ENCODE data around the gene GNG7. TPM values are rescaled to one million over a fixed set of nuclear protein-coding genes. Genes with fewer than 3 reads are reported as not detected.

Gene GNG7
- total RNA-seq, 1 donor from 2014 or later, result 0.06 TPM

GRCh38 chr19:2516727-2517126 is 185.8 kb downstream of the GNG7 start:
- TF ChIP-seq CTCF (conservative IDR thresholded peaks at IDR 0.05; ENCODE audit: low read depth, low read length), result no peak
- H3K4me3 ChIP-seq (ENCODE audit: low read depth, low read length), result no peak overlapping the region
- no peak for DNase-seq (ENCODE audit: low read depth)

- no peak for TF ChIP-seq CTCF (conservative IDR thresholded peaks at IDR 0.05; ENCODE audit: low read depth, low read length)
- DNase-seq (ENCODE audit: low read depth), result no peak
- H3K4me3 ChIP-seq (ENCODE audit: low read depth, low read length), result no peak overlapping the region
These were observed 187.4 kb downstream of the GNG7 start for GRCh38 chr19:2514981-2515518.

- H3K4me3 ChIP-seq (ENCODE audit: low read depth, low read length), result no peak overlapping the region
These were observed 189.7 kb downstream of the GNG7 start for GRCh38 chr19:2512523-2513431.

GRCh38 chr19:2511991-2512390 is 190.5 kb downstream of the GNG7 start:
- no peak for DNase-seq (ENCODE audit: low read depth)
- no peak for TF ChIP-seq CTCF (conservative IDR thresholded peaks at IDR 0.05; ENCODE audit: low read depth, low read length)
- no peak overlapping the region for H3K4me3 ChIP-seq (ENCODE audit: low read depth, low read length)

More at GRCh38 chr19:2512523-2513431, 189.7 kb downstream of the GNG7 start:
- no peak for TF ChIP-seq CTCF (conservative IDR thresholded peaks at IDR 0.05; ENCODE audit: low read depth, low read length)
- no peak for DNase-seq (ENCODE audit: low read depth)

- no peak for DNase-seq (ENCODE audit: low read depth)
- no peak overlapping the region for H3K4me3 ChIP-seq (ENCODE audit: low read depth, low read length)
- TF ChIP-seq CTCF (conservative IDR thresholded peaks at IDR 0.05; ENCODE audit: low read depth, low read length), result no peak
These were observed 190.9 kb downstream of the GNG7 start for GRCh38 chr19:2511570-2511969.

GRCh38 chr19:2509096-2509495 is 193.4 kb downstream of the GNG7 start:
- no peak overlapping the region for H3K4me3 ChIP-seq (ENCODE audit: low read depth, low read length)
- no peak for DNase-seq (ENCODE audit: low read depth)
- TF ChIP-seq CTCF (conservative IDR thresholded peaks at IDR 0.05; ENCODE audit: low read depth, low read length), result no peak

Measured in epithelial cell of proximal tubule (primary cell).